Mammary epithelial cell (primary cell): Measurements from ENCODE around the gene PRSS27.

Experiments used
- CTCF ChIP-seq, 2 donors: IDR thresholded peaks in 1 of 2; conservative IDR thresholded peaks in 1 of 2; 2 replicates each; pipeline ENCODE4 v1.5.1; 2011 to 2012; ENCODE audit warnings: inconsistent platforms in 2 of 2, low read length in 2 of 2, mild to moderate bottlenecking in 2 of 2, control low read depth in 1 of 2, low read depth in 1 of 2; ENCODE audit not compliant: insufficient read depth in 1 of 2; ENCODE audit errors: extremely low read depth in 1 of 2
- EZH2 ChIP-seq: IDR thresholded peaks from 2 replicates; pipeline ENCODE4 v1.6.1; 2012; ENCODE audit warnings: low read length, inconsistent platforms, borderline replicate concordance

DNA sequence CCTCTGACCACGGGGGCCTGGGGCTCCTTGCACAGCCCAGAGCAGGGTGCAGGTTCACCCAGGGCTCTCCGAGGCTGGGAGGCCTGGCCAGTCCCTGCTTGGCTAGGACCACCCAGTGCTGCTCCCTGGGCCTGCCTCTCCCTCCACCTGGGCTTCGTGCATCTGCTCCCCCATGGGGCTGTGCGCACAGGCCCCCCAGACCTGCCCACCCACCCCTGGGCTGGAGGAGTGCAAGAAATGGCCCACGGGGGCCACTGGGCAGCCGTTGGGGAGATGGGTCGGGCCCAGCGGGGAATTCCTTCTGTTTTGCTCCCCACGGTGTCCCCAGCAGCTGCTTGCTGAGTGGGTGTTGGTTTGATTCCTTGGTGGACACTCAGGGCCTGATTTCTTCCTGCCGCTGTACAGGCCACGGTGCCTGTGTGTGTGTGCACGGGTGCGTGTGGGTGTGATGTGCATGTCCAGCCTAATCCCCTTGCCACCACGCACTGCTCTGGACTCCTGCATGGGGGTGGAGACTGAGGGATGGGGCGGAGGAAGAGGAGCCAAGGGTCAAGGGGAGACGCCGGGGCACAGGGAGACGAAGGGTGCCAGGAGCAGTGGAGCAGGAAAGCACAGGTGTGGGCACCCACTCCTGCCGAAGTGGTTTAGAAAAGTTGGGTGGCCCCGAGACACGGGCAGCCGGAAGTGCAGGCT, 8.5 kb downstream of the PRSS27 start:
- TF ChIP-seq CTCF (conservative IDR thresholded peaks at IDR 0.05 in 1 of 2, IDR thresholded peaks at IDR 0.05 in 1 of 2; ENCODE audit: extremely low read depth in 1 of 2, insufficient read depth in 1 of 2, low read depth in 1 of 2, low read length in 2 of 2) (no peak), EZH2 (no peak)
